ENCODE results near the gene DPP3.

Gene DPP3

GRCh38 chr11:66448523-66448922, 31.7 kb upstream of the DPP3 start:
- Histone ChIP-seq H3K9ac (no peak overlapping the region), H3K79me2 (ENCODE audit: insufficient read depth, low read depth) (no peaks in the 10 kb centered on the region), H3K36me3 (ENCODE audit: insufficient read depth) (no peaks in the 10 kb centered on the region), H4K20me1 (ENCODE audit: insufficient read depth) (no peaks in the 10 kb centered on the region), H3K4me1 (ENCODE audit: low read depth, poor library complexity, severe bottlenecking) (no peaks in the 10 kb centered on the region), H3K27me3 (ENCODE audit: insufficient read depth, low read depth) (peaks cover 22% of the 10 kb centered on the region; the same call in 1 of the 2 replicates), H3K4me3 (IDR thresholded peaks at IDR 0.05; ENCODE audit: insufficient read depth, low read depth, low read length) (no peak overlapping the region), H3K4me2 (no peak overlapping the region), H2AFZ (ENCODE audit: low read depth) (no peak overlapping the region), H3K27ac (no peak overlapping the region)
- TF ChIP-seq CTCF (conservative IDR thresholded peaks at IDR 0.05; ENCODE audit: low read depth, low read length) = no peak

- Histone ChIP-seq H3K36me3 (ENCODE audit: insufficient read depth) (no peaks in the 10 kb centered on the region), H3K27me3 (ENCODE audit: insufficient read depth, low read depth) (peaks cover 30% of the 10 kb centered on the region; the same call in 1 of the 2 replicates), H2AFZ (ENCODE audit: low read depth) (no peak overlapping the region), H3K4me3 (IDR thresholded peaks at IDR 0.05; ENCODE audit: insufficient read depth, low read depth, low read length) (no peak overlapping the region), H3K79me2 (ENCODE audit: insufficient read depth, low read depth) (no peaks in the 10 kb centered on the region), H3K27ac (no peak overlapping the region), H3K4me1 (ENCODE audit: low read depth, poor library complexity, severe bottlenecking) (no peaks in the 10 kb centered on the region), H3K9ac (no peak overlapping the region), H4K20me1 (ENCODE audit: insufficient read depth) (no peaks in the 10 kb centered on the region), H3K4me2 (no peak overlapping the region)
- TF ChIP-seq CTCF (conservative IDR thresholded peaks at IDR 0.05; ENCODE audit: low read depth, low read length) = no peak
Measured at GRCh38 chr11:66450560-66450959, 29.7 kb upstream of the DPP3 start.

- no peak overlapping the region for H3K4me3 ChIP-seq (IDR thresholded peaks at IDR 0.05; ENCODE audit: insufficient read depth, low read depth, low read length)
- no peak for TF ChIP-seq CTCF (conservative IDR thresholded peaks at IDR 0.05; ENCODE audit: low read depth, low read length)
Measured at GRCh38 chr11:66451663-66452062, 28.6 kb upstream of the DPP3 start.

GRCh38 chr11:66454247-66454646, 26.0 kb upstream of the DPP3 start:
- no peaks in the 10 kb centered on the region for H3K79me2 ChIP-seq (ENCODE audit: insufficient read depth, low read depth)
- H3K4me2 ChIP-seq = no peak overlapping the region
- no peak overlapping the region for H3K9ac ChIP-seq
- no peak overlapping the region for H3K4me3 ChIP-seq (IDR thresholded peaks at IDR 0.05; ENCODE audit: insufficient read depth, low read depth, low read length)
- peaks cover 6% of the 10 kb centered on the region for H3K4me1 ChIP-seq (ENCODE audit: low read depth, poor library complexity, severe bottlenecking)
- peaks cover 16% of the 10 kb centered on the region; the same call in 1 of the 2 replicates for H3K27me3 ChIP-seq (ENCODE audit: insufficient read depth, low read depth)
- no peaks in the 10 kb centered on the region for H3K36me3 ChIP-seq (ENCODE audit: insufficient read depth)
- no peak overlapping the region for H2AFZ ChIP-seq (ENCODE audit: low read depth)
- H4K20me1 ChIP-seq (ENCODE audit: insufficient read depth) = no peaks in the 10 kb centered on the region
- no peak for TF ChIP-seq CTCF (conservative IDR thresholded peaks at IDR 0.05; ENCODE audit: low read depth, low read length)
- H3K27ac ChIP-seq = no peak overlapping the region

More at GRCh38 chr11:66451663-66452062, 28.6 kb upstream of the DPP3 start:
- Histone ChIP-seq H2AFZ (ENCODE audit: low read depth) (no peak overlapping the region), H3K36me3 (ENCODE audit: insufficient read depth) (no peaks in the 10 kb centered on the region), H4K20me1 (ENCODE audit: insufficient read depth) (no peaks in the 10 kb centered on the region), H3K79me2 (ENCODE audit: insufficient read depth, low read depth) (no peaks in the 10 kb centered on the region), H3K4me1 (ENCODE audit: low read depth, poor library complexity, severe bottlenecking) (no peaks in the 10 kb centered on the region), H3K27ac (no peak overlapping the region), H3K4me2 (no peak overlapping the region), H3K9ac (no peak overlapping the region), H3K27me3 (ENCODE audit: insufficient read depth, low read depth) (peaks cover 30% of the 10 kb centered on the region; the same call in 1 of the 2 replicates)
